PC-3 (cell line): ENCODE results near the gene SP100. TPM values are rescaled to one million over a fixed set of nuclear protein-coding genes. Genes with fewer than 3 reads are reported as not detected.

ENCODE experiments used
- ATAC-seq: fragments of 200-7000 bp; cut with Tn5 transposase; 2 replicates; pipeline ENCODE4 v1.9.1; 2020; ENCODE audit warnings: mild to moderate bottlenecking, moderate library complexity
- BruUV-seq: library from RNA; stranded (reverse); fragments of 400-500 nt; replicated peaks from 2 replicates; lab custom pipeline; 2021; lab: Mats Ljungman, UMichigan
- CTCF ChIA-PET: fragments of 300-600 bp; sonication (Branson Sonifier 250); formaldehyde crosslinking; loops from one replicate; lab custom pipeline; 2022; ENCODE audit warnings: antibody characterized with exemption; lab: Charles Lee
- POLR2A ChIA-PET: fragments of 300-600 bp; sonication (Branson Sonifier 250); formaldehyde crosslinking; loops from one replicate; lab custom pipeline; 2022; ENCODE audit warnings: antibody characterized with exemption; ENCODE audit not compliant: unreplicated experiment; lab: Charles Lee
- DNase-seq: peaks from one replicate; pipeline ENCODE4 v3.0.0-alpha.2; 2015
- H2AFZ ChIP-seq: fragments of 300-600 bp; sonication (generic); 2 replicates; pipeline ENCODE4 v1.6.0; 2016; ENCODE audit warnings: antibody characterized with exemption, low read length
- H3F3A ChIP-seq: fragments of 300-600 bp; sonication (generic); one replicate; pipeline ENCODE4 v1.6.0; 2017; ENCODE audit warnings: antibody characterized with exemption, low read length, control low read depth, mild to moderate bottlenecking; ENCODE audit not compliant: unreplicated experiment
- H3K27ac ChIP-seq: fragments of 300-600 bp; sonication (generic); 2 replicates; pipeline ENCODE4 v1.5.1; 2016; ENCODE audit warnings: mild to moderate bottlenecking, low read length
- H3K27me3 ChIP-seq: fragments of 300-600 bp; sonication (generic); 2 replicates; pipeline ENCODE4 v1.6.1; 2016; ENCODE audit warnings: low read length, mixed read lengths
- H3K36me3 ChIP-seq: fragments of 300-600 bp; sonication (generic); 2 replicates; pipeline ENCODE4 v1.6.1; 2016; ENCODE audit warnings: low read depth, mixed run types, low read length, mixed read lengths
- H3K4me1 ChIP-seq: fragments of 300-600 bp; sonication (generic); 2 replicates; pipeline ENCODE4 v1.5.1; 2016; ENCODE audit warnings: low read length; ENCODE audit not compliant: insufficient read depth
- H3K4me2 ChIP-seq: fragments of 300-600 bp; sonication (generic); 2 replicates; pipeline ENCODE4 v1.6.0; 2016; ENCODE audit warnings: low read length
- H3K4me3 ChIP-seq: fragments of 300-600 bp; sonication (generic); 2 replicates; pipeline ENCODE4 v1.5.1; 2016; ENCODE audit warnings: mild to moderate bottlenecking, low read length, mixed read lengths
- H3K79me2 ChIP-seq: fragments of 300-600 bp; sonication (generic); 2 replicates; pipeline ENCODE4 v1.6.1; 2017; ENCODE audit warnings: low read length, mixed read lengths
- H3K9ac ChIP-seq: fragments of 300-600 bp; sonication (generic); 2 replicates; pipeline ENCODE4 v1.6.0; 2016; ENCODE audit warnings: mild to moderate bottlenecking, low read length
- H3K9me2 ChIP-seq: fragments of 300-600 bp; sonication (generic); replicated peaks from 2 replicates; pipeline ENCODE4 v1.6.1; 2016; ENCODE audit warnings: mixed run types, low read length, mixed read lengths
- H3K9me3 ChIP-seq: fragments of 300-600 bp; sonication (generic); 2 replicates; pipeline ENCODE4 v1.6.1; 2016; ENCODE audit warnings: low read length, mixed read lengths
- H4K20me1 ChIP-seq: fragments of 300-600 bp; sonication (generic); 2 replicates; pipeline ENCODE4 v1.6.1; 2016; ENCODE audit warnings: low read length, mixed read lengths
- EZH2 ChIP-seq: fragments of 300-600 bp; sonication (generic); IDR thresholded peaks from one replicate; pipeline ENCODE4 v1.6.1; 2017; ENCODE audit warnings: antibody characterized with exemption, mild to moderate bottlenecking, low read length; ENCODE audit not compliant: unreplicated experiment
- EZH2phosphoT487 ChIP-seq: fragments of 300-600 bp; sonication (generic); IDR thresholded peaks from 2 replicates; pipeline ENCODE4 v1.6.1; 2018; ENCODE audit warnings: mild to moderate bottlenecking, antibody characterized with exemption, low read length, borderline replicate concordance
- intact Hi-C: fragments of 100-400 bp; cut with micrococcal nuclease; formaldehyde crosslinking; loops from 2 replicates; pipeline ENCODE4 v1.9.0; 2023
- total RNA-seq: library from RNA; depleted of rRNA; stranded (reverse); fragments of >200 nt; gene quantifications from 2 replicates; pipeline ENCODE4 v1.2.3, GENCODE V29; 2014; rRNA removed
- TF ChIP-seq, protein P1 (sequence below): fragments of 300-600 bp; sonication (generic); conservative IDR thresholded peaks from 2 replicates; pipeline ENCODE4 v1.5.1; 2017; ENCODE audit warnings: antibody characterized with exemption, low read depth, mild to moderate bottlenecking, low read length

SP100 gene
- total RNA-seq, 1 experiment from 2014 or later: 49.8 TPM

DNA sequence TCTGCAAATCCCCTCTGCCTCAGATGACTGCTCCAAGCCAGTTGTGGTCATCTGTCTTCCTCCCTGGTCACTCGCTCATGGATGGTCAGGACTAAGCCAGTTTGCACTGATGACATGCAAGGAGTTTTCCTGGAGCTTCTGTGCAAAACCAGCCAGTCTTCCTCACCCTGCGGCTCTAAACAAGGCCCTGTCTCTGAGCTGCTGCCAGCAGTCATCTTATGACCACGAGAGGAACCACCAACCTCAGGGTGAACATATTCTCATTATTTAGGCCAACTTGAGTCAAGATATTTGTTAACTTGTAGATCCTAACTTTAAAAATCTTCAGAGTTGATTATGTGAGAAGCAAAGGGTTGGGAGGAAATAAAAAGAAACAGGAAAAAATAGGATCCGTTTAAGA, 176.8 kb downstream of the SP100 start:
- BruUV-seq: no TSS peak
- CTCF ChIA-PET: no interaction called here

More for the DNA sequence above, 176.8 kb downstream of the SP100 start:
- H3K36me3 ChIP-seq: no peaks in the 10 kb centered on the region
- no peaks in the 10 kb centered on the region for H4K20me1 ChIP-seq
- H3K4me2 ChIP-seq: no peak overlapping the region
- no peak for ATAC-seq
- intact Hi-C loops: no loop called here
- H3K27ac ChIP-seq: no peak overlapping the region
- no peaks in the 10 kb centered on the region for H3K27me3 ChIP-seq
- no peak overlapping the region for H3K9ac ChIP-seq
- H3K4me3 ChIP-seq: no peak overlapping the region
- no peaks in the 10 kb centered on the region for H3K79me2 ChIP-seq
- H3K4me1 ChIP-seq: no peaks in the 10 kb centered on the region
- DNase-seq: no peak
- no peaks in the 10 kb centered on the region for H3K9me2 ChIP-seq
- no peaks in the 10 kb centered on the region for H3F3A ChIP-seq
- no peaks in the 10 kb centered on the region for H3K9me3 ChIP-seq
- TF ChIP-seq, protein P1, sequence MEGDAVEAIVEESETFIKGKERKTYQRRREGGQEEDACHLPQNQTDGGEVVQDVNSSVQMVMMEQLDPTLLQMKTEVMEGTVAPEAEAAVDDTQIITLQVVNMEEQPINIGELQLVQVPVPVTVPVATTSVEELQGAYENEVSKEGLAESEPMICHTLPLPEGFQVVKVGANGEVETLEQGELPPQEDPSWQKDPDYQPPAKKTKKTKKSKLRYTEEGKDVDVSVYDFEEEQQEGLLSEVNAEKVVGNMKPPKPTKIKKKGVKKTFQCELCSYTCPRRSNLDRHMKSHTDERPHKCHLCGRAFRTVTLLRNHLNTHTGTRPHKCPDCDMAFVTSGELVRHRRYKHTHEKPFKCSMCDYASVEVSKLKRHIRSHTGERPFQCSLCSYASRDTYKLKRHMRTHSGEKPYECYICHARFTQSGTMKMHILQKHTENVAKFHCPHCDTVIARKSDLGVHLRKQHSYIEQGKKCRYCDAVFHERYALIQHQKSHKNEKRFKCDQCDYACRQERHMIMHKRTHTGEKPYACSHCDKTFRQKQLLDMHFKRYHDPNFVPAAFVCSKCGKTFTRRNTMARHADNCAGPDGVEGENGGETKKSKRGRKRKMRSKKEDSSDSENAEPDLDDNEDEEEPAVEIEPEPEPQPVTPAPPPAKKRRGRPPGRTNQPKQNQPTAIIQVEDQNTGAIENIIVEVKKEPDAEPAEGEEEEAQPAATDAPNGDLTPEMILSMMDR: no peak
- TF ChIP-seq EZH2 (no peak), EZH2phosphoT487 (no peak)
- POLR2A ChIA-PET: no interaction called here
- no peak overlapping the region for H2AFZ ChIP-seq

Other genes starting within 250 kb of the SP100 start
- gene SP110, start 196.2 kb upstream of the SP100 start, total RNA-seq: 3.5 and 6.7 TPM in 2 replicates
- gene SP140, start 190.5 kb upstream of the SP100 start, total RNA-seq: 1.7 TPM in 1 of 2 replicates, not detected in the other
- gene SP140L, start 89.0 kb upstream of the SP100 start, total RNA-seq: 2.8 and 5.0 TPM in 2 replicates